Cardiac fibroblast (primary cell): Measurements from ENCODE around the gene ANKRD13A.

ENCODE experiments used
- DNase-seq, 2 donors: peaks; one replicate each; pipeline versions ENCODE4 v3.0.0 to v3.0.0-alpha.2; 2010; ENCODE audit warnings: low read depth in 2 of 2
- H3K4me3 ChIP-seq, 2 donors: replicated peaks in 1 of 2; 1 replicate in 1 of 2; 2 replicates in 1 of 2; pipeline ENCODE4 v1.5.1; 2011; ENCODE audit warnings: low read depth in 2 of 2, low read length in 2 of 2, mild to moderate bottlenecking in 2 of 2, moderate library complexity in 1 of 2
- TF ChIP-seq, protein P1 (sequence below): IDR thresholded peaks from one replicate; pipeline ENCODE4 v1.5.1; 2011; ENCODE audit warnings: low read depth, mild to moderate bottlenecking, low read length, inconsistent platforms

The ANKRD13A gene

DNA sequence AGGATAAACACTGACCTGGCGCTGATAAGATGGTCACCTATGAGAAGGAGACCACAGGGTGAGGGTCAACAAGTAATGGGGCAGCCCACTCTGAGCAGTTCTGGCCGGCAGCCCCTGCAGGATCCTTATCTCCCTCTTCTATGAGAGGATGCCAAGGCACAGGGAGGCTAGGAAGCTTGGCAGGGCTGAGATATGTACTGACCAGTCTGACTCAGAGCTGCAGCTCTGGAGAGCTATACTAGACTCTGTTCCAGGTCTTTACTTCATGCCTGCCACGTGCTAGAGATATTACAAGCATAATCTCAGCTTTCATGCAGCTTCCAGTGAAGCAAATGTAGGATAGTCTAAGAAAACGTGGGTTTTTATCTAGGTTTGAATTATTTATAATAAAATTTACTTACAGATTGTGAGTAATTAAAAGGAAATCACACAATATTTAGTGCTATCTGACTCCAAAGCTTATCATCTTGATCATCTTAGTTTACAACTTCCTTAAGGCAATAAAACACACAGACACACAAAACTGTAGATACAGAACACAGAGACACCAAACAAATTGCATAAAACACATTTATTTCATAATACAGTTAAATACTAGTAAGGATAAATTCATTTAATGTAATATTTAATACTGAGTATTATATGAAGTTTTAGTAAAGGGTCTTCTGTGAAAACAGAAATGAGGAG lies 35.3 kb upstream of the ANKRD13A start:
- TF ChIP-seq, protein P1, sequence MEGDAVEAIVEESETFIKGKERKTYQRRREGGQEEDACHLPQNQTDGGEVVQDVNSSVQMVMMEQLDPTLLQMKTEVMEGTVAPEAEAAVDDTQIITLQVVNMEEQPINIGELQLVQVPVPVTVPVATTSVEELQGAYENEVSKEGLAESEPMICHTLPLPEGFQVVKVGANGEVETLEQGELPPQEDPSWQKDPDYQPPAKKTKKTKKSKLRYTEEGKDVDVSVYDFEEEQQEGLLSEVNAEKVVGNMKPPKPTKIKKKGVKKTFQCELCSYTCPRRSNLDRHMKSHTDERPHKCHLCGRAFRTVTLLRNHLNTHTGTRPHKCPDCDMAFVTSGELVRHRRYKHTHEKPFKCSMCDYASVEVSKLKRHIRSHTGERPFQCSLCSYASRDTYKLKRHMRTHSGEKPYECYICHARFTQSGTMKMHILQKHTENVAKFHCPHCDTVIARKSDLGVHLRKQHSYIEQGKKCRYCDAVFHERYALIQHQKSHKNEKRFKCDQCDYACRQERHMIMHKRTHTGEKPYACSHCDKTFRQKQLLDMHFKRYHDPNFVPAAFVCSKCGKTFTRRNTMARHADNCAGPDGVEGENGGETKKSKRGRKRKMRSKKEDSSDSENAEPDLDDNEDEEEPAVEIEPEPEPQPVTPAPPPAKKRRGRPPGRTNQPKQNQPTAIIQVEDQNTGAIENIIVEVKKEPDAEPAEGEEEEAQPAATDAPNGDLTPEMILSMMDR, result no peak
- H3K4me3 ChIP-seq, result no peak overlapping the region
- DNase-seq, result peak; percentile 47 to 85

DNA sequence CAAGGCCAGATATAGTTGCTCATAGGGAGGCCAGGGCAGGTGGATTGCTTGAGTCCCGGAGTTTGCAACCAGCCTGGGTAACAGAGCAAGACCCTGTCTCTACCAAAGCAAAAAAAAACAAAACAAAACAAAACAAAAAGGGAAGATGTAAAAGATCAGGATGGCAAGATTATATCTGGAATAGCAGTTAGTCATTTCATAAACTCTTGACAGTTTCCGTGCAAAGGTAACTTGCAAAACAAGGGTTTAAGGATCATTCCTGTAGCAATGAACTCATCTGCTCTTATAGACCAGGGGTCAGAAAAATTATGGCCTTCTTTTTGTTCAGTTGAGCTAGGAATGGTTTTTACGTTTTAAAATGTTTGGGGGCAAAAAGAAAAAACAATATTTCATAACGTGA lies 32.7 kb upstream of the ANKRD13A start:
- no peak overlapping the region for H3K4me3 ChIP-seq
- TF ChIP-seq, protein P1, result no peak
- no peak for DNase-seq

DNA sequence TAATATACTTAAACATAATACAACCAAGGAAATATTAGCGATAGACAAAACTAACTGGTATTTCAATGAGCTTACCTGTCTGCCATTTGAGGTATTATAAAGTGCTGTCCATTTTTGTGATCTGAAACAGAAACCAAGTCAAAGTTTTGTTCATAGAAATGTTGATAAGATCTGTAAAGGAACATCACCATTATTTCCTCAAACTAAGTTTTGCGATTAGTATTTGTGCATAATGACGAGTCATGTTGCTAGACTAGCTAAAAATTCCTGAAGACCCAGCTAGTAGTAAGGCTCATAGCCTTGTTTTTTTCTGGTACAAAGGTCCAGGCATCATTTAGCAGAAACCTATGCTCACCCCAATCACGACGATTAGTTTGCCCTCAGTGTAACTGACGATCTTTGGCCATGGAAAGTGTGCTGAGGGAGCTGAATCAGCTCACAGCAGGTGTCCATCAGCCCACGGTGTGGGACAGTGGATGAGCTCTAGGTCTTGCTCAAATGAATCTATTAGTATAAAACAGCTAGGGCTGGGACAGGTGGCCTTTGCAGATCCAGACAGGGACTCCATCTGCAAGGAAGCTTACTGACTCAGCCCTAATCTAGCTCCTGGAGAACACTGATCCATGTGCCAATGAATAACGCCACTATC lies 31.7 kb upstream of the ANKRD13A start:
- TF ChIP-seq, protein P1, result no peak
- H3K4me3 ChIP-seq, result no peak overlapping the region

DNA sequence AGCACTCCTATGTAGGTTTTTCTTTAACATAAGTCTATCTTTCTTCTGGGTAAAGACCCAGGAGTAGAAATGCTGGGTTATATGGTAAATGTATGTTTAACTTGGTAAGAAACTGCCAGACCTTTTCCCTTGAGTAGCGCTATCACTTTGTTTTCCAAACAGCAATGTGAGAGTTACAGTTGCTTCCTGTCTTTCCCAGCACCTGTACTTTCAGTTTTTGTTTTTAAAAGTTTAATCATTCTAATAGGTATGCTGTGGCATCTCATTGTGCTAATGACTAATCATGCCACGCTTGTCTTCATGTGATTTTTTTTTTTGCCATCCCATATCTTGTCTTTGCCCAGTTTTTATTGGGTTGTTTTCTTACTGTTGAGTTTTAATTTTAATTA lies 31.2 kb upstream of the ANKRD13A start:
- no peak overlapping the region for H3K4me3 ChIP-seq
- DNase-seq, result no peak
- TF ChIP-seq, protein P1, result no peak

More for the DNA sequence above, 31.7 kb upstream of the ANKRD13A start:
- no peak for DNase-seq

DNA sequence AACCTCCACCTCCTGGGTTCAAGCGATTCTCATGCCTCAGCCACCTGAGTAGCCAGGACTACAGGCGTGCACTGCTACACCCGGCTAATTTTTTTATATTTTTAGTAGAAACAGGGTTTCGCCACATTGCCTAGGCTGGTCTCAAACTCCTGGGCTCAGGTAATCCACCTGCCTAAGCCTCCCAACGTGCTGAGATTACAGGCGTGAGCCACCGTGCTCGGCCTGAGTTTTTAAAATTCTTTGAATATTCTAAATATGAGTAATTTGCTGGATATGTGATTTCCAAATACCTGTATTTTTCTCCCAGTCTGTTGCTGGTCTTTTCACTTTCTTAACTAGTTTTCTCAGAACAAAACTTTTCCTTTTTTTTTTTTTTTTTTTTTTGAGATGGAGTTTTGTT lies 30.4 kb upstream of the ANKRD13A start:
- DNase-seq, result no peak
- TF ChIP-seq, protein P1, result no peak
- H3K4me3 ChIP-seq, result no peak overlapping the region

DNA sequence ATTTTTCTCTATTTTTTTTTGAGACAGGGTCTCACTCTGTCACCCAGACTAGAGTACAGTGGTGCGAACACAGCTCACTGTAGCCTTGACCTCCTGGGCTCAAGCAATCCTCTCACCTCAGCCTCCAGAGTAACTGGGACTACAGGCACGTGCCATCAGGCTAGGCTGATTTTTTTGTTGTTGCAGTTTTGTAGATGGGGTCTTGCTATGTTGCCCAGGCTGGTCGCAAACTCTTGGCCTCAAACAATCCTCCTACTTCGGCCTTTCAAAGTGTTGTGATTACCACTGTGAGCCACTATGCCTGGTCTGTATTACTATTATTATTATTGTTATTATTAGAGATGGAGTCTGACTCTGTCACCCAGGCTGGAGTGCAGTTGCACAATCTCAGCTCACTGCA lies 26.4 kb upstream of the ANKRD13A start:
- TF ChIP-seq, protein P1, result no peak
- no peak for DNase-seq
- H3K4me3 ChIP-seq, result no peak overlapping the region

DNA sequence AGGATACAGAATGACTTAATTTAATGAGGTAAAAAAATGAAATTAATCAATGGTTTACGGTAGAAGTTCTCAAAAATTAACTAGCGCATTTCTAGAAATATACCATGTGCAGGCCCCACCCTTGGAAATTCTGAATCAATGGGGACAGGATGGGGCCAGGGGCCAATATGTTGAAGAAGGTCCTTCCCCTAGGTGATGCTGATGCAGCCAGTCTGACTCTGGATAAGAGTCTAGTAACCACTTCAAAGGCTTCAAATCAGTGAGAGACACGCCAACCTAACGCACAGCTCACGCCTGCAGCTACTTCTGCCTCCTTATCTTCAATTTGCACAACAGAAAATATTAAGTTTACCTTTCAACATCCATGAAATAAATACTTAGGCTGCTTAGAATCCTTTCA lies 17.9 kb upstream of the ANKRD13A start:
- no peak overlapping the region for H3K4me3 ChIP-seq
- TF ChIP-seq, protein P1, result no peak
- no peak for DNase-seq
